Coronary artery (tissue), 2 donors: ENCODE measurements around the gene PRRG4.
"Not testable (repeated sequence)": the region's sequence is repeated elsewhere in the genome, so short reads cannot be mapped to it uniquely, and the experiment has no call there.

Source experiments
- DNase-seq: peaks from one replicate; pipeline ENCODE4 v3.0.0-alpha.2; 2017; ENCODE audit warnings: low spot score
- H3K27ac ChIP-seq, 2 donors: fragments of 200-600 bp; sonication (generic); one replicate each; pipeline ENCODE4 v1.5.1; 2016 to 2019
- H3K4me3 ChIP-seq: fragments of 200-600 bp; sonication (generic); 2 replicates; pipeline ENCODE4 v1.5.1; 2016; ENCODE audit warnings: mild to moderate bottlenecking, moderate library complexity
- TF ChIP-seq, protein P1 (sequence below): fragments of 200-600 bp; sonication (generic); IDR thresholded peaks from one replicate; pipeline ENCODE4 v1.5.1; 2019; ENCODE audit warnings: antibody characterized with exemption

The PRRG4 gene

DNA sequence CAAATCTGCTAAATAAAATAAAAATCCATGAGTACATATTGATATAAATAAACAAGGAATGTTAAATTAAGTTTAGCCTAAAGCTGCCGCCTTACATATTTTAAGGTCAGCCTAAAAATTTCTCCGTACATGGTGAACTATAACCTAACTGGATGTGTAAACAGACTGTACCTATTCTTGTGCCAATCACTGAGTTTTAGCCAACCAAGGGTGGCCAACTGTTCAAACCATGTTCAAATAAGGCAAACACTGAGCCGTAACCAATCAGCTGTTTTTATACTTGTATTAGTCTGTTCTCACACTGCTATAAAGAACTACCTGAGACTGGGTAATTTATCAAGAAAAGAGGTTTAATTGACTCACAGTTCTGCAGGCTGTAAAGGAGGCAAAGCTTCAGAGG lies 54.3 kb downstream of the PRRG4 start:
- TF ChIP-seq, protein P1, sequence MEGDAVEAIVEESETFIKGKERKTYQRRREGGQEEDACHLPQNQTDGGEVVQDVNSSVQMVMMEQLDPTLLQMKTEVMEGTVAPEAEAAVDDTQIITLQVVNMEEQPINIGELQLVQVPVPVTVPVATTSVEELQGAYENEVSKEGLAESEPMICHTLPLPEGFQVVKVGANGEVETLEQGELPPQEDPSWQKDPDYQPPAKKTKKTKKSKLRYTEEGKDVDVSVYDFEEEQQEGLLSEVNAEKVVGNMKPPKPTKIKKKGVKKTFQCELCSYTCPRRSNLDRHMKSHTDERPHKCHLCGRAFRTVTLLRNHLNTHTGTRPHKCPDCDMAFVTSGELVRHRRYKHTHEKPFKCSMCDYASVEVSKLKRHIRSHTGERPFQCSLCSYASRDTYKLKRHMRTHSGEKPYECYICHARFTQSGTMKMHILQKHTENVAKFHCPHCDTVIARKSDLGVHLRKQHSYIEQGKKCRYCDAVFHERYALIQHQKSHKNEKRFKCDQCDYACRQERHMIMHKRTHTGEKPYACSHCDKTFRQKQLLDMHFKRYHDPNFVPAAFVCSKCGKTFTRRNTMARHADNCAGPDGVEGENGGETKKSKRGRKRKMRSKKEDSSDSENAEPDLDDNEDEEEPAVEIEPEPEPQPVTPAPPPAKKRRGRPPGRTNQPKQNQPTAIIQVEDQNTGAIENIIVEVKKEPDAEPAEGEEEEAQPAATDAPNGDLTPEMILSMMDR, result no peak
- Histone ChIP-seq H3K4me3 (no peak overlapping the region), H3K27ac (no peak overlapping the region)
- no peak for DNase-seq

GRCh38 chr11:32884770-32885384 lies 55.1 kb downstream of the PRRG4 start:
- TF ChIP-seq, protein P1, result no peak
- H3K27ac ChIP-seq, result no peak overlapping the region
- H3K4me3 ChIP-seq, result no peak overlapping the region
- no peak for DNase-seq

DNA sequence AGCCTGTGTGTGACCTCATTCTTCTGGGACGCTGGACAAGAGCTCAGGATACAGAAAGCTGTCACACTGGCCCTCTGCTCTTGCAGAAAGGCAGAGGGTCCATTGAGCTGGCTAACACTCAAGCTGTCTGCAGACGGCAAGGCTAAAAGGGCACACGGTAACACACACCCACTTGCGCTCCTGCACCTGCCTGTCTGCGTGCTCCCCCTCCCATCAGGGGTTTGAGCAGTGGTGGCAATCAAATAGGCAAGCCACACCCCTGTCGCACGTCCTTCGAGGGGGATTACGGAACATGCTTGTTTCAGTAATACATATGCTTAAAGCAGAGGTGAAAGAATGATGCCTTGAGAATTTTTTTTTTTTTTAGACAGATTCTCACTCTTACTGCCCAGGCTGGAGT lies 55.8 kb downstream of the PRRG4 start:
- Histone ChIP-seq H3K27ac (no peak overlapping the region), H3K4me3 (no peak overlapping the region)
- no peak for DNase-seq
- TF ChIP-seq, protein P1, result no peak

DNA sequence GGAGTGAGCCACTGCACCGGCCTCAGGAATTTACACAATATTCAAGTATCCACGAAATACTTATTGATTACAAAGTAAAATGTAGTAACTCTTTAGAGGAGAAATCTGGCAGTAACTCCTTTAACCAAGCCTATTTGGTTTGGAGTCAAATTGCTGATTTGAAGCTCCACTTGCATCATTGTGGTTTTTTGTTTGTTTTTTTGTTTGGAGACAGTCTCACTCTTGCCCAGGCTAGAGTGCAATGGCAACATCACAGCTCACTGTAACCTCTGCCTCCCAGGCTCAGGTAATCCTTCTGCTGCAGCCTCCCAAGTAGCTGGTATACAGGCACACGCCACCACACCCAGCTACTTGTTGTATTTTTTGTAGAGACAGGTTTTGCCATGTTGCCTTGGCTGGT lies 56.5 kb downstream of the PRRG4 start:
- no peak overlapping the region for H3K27ac ChIP-seq
- TF ChIP-seq, protein P1, result no peak
- no peak overlapping the region for H3K4me3 ChIP-seq
- no peak for DNase-seq

DNA sequence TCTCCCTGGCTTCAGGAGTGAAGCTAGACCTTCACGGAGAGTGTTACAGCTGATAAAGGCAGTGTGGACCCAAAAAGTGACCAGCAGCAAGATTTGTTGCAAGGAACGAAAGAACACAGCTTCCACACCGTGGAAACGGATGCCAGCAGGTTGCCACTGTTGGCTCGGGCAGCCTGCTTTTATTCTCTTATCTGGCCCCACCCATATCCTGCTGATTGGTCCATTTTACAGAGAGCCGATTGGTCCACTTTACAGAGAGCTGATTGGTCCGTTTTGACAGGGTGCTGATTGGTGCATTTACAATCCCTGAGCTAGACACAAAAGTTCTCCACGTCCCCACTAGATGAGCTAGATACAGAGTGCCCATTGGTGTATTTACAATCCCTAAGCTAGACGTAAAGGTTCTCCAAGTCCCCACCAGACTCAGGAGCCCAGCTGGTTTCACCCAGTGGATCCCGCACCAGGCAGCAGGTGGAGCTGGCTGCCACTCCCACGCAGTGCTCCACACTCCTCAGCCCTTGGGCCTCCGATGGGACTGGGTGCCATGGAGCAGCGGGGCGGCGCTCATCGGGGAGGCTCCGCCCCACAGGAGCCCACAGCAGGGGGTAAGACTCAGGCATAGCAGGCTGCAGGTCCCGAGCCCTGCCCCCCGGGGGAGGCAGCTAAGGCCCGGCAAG lies 58.1 kb downstream of the PRRG4 start:
- not testable (repeated sequence) for DNase-seq, H3K4me3 ChIP-seq, H3K27ac ChIP-seq

- not testable (repeated sequence) for H3K4me3 ChIP-seq, DNase-seq, H3K27ac ChIP-seq
Measured at GRCh38 chr11:32888384-32888710, 58.6 kb downstream of the PRRG4 start.

DNA sequence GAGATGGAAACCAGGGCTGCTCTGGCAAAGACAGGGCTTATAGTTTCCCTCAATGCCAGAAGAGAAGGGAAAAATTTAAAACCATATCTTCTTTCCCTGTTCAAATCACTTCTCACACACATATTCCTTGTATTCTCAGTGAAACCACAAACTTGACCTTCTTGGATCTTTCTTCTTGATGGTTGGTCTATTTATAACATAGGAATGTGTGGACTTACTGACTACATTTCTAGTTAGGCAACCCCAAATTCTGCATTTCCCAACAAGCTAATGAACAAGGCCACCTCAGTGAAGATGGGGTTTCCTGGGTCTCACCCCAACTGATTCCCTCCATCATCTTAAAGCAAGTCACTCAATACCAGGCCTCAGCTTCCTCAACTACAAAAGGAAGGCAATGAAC lies 59.1 kb downstream of the PRRG4 start:
- Histone ChIP-seq H3K4me3 (no peak overlapping the region), H3K27ac (no peak overlapping the region)
- DNase-seq, result no peak
- TF ChIP-seq, protein P1, result no peak

GRCh38 chr11:32890843-32891656 lies 61.3 kb downstream of the PRRG4 start:
- TF ChIP-seq, protein P1, result no peak
- H3K4me3 ChIP-seq, result no peak overlapping the region
- no peak for DNase-seq
- no peak overlapping the region for H3K27ac ChIP-seq
